ENCODE measurements around the gene MAU2.

DNA sequence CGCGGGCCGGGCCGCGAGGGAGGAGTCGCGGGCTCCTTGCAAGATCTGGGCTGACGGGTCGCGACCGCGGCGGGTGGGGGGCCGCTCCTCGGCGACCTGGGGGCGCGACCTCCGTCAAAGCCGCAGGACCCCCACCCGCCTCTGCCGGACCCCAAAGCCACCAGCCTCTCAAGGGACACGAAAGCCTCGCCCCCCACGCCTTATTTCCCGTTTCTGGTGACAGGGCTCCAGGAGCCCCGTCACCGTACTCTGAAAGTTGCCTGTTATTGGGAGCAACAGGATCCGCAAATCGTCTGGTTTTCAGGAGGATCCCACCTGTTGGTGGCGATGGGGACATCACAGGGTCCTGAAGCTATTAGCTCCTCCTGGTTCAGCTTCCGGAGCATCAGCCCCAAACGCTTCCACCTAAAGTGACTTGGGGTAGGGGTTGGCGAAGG, 530 bp downstream of the MAU2 start:
- TF ChIP-seq EGR1 (IDR thresholded peaks at IDR 0.05; ENCODE audit: low read depth in 2 of 2) (no peak), YY1 (IDR thresholded peaks at IDR 0.05) (no peak)
- TF ChIP-seq, protein P1, sequence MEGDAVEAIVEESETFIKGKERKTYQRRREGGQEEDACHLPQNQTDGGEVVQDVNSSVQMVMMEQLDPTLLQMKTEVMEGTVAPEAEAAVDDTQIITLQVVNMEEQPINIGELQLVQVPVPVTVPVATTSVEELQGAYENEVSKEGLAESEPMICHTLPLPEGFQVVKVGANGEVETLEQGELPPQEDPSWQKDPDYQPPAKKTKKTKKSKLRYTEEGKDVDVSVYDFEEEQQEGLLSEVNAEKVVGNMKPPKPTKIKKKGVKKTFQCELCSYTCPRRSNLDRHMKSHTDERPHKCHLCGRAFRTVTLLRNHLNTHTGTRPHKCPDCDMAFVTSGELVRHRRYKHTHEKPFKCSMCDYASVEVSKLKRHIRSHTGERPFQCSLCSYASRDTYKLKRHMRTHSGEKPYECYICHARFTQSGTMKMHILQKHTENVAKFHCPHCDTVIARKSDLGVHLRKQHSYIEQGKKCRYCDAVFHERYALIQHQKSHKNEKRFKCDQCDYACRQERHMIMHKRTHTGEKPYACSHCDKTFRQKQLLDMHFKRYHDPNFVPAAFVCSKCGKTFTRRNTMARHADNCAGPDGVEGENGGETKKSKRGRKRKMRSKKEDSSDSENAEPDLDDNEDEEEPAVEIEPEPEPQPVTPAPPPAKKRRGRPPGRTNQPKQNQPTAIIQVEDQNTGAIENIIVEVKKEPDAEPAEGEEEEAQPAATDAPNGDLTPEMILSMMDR (IDR thresholded peaks at IDR 0.05; ENCODE audit: low read depth, low read length, missing input control) = no peak
- TF ChIP-seq, protein P2, sequence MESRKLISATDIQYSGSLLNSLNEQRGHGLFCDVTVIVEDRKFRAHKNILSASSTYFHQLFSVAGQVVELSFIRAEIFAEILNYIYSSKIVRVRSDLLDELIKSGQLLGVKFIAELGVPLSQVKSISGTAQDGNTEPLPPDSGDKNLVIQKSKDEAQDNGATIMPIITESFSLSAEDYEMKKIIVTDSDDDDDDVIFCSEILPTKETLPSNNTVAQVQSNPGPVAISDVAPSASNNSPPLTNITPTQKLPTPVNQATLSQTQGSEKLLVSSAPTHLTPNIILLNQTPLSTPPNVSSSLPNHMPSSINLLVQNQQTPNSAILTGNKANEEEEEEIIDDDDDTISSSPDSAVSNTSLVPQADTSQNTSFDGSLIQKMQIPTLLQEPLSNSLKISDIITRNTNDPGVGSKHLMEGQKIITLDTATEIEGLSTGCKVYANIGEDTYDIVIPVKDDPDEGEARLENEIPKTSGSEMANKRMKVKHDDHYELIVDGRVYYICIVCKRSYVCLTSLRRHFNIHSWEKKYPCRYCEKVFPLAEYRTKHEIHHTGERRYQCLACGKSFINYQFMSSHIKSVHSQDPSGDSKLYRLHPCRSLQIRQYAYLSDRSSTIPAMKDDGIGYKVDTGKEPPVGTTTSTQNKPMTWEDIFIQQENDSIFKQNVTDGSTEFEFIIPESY (IDR thresholded peaks at IDR 0.05) = no peak
